GM12864 (cell line): ENCODE data around the gene NOTCH4.

Source experiments
- DNase-seq: peaks from one replicate; pipeline ENCODE4 v3.0.0-alpha.2; 2011; ENCODE audit warnings: low read depth
- H3K4me3 ChIP-seq: 2 replicates; pipeline ENCODE4 v1.5.1; 2011; ENCODE audit warnings: mild to moderate bottlenecking, low read depth, low read length, control low read depth
- CTCF ChIP-seq: IDR thresholded peaks from 2 replicates; pipeline ENCODE4 v1.5.1; 2011; ENCODE audit warnings: low read depth, mild to moderate bottlenecking, moderate library complexity, low read length, control low read depth, inconsistent platforms; ENCODE audit errors: missing control alignments

The NOTCH4 gene

DNA sequence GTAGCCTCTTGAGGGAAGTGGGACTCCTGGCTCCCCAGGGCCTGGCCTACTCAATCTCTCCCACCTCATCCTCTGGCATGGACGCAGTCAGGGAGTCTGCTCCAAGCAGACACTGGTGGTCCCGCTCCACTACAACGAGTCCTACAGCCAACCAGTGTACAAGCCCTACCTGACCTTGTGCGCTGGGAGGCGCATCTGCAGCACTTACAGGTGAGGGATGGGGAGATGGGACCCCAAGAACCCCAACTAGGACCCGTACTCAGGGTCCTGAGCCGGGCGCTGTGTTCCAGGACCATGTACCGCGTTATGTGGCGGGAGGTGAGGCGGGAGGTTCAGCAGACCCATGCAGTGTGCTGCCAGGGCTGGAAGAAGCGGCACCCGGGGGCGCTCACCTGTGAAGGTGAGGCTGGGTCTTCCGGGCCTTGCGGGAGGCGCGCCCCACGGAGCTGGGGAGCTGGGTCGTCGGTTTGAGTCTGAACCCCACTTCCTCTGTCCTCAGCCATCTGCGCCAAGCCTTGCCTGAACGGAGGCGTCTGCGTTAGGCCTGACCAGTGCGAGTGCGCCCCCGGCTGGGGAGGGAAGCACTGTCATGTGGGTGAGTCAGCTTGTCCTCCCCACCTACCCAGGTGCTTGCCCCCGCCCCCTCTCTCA lies 57.3 kb downstream of the NOTCH4 start:
- no peak for TF ChIP-seq CTCF
- DNase-seq: no peak
- no peak overlapping the region for H3K4me3 ChIP-seq

- no peak within 1 kb of the TSS for H3K4me3 ChIP-seq
- TF ChIP-seq CTCF: no peak
- no peak for DNase-seq
These were observed 59.6 kb downstream of the NOTCH4 start, which contains the start of gene EGFL8 for GRCh38 chr6:32164295-32164694. Gene EGFL8, plus strand, starts transcription at chr6:32164595. Its CDS starts 1,571 bp downstream, at chr6:32166166.

- DNase-seq: no peak
- no peak for TF ChIP-seq CTCF
These were observed 60.2 kb downstream of the NOTCH4 start for GRCh38 chr6:32163559-32164258.

DNA sequence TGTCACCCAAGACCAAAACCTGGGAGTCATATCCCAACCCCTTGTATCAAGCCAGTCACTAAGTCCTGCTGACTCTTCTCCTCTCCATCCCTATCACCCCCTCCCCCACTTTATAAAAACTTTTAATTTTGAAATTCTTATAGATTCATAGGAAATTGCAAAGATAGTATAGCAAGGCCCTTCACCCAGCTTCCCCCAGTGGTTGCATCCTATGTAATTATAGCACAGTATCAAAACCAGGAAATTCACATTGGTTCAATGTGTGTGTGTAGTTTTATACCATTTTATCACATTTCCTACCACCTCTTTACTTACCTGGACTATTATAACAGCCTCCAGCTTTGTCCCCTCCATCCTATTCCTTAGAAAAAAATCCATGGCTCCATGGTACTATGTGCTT lies 65.8 kb downstream of the NOTCH4 start:
- DNase-seq: no peak
- no peak for TF ChIP-seq CTCF

More at GRCh38 chr6:32163559-32164258, 60.2 kb downstream of the NOTCH4 start:
- no peak overlapping the region for H3K4me3 ChIP-seq

DNA sequence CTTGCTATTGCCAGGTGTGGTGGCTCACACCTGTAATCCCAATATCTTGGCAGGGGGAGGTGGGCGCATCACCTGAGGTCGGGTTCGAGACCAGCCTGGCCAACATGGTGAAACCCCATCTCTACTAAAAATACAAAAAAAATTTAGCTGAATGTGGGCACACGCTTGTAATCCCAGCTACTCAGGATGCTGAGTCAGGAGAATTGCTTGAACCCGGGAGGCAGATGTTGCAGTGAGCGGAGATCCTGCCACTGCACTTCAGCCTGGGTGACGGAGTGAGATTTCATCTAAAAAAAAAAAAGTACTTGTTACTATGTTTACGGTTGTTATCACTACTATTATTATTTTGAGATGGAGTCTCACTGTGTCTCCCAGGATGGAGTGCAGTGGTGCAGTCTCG lies 67.0 kb downstream of the NOTCH4 start:
- no peak for TF ChIP-seq CTCF
- DNase-seq: no peak
- H3K4me3 ChIP-seq: no peak overlapping the region

More for the DNA sequence above, 65.8 kb downstream of the NOTCH4 start:
- H3K4me3 ChIP-seq: no peak overlapping the region

GRCh38 chr6:32154514-32155161 lies 69.2 kb downstream of the NOTCH4 start:
- TF ChIP-seq CTCF: peak; percentile 44
- H3K4me3 ChIP-seq: peak overlapping the region; percentile 57
- no peak for DNase-seq
